Brain microvascular endothelial cell (primary cell): ENCODE data around the gene EFR3B.
A peak's percentile ranks its signal among the peaks of the same experiment; 100 is the strongest.
"Not testable (repeated sequence)": the region's sequence is repeated elsewhere in the genome, so short reads cannot be mapped to it uniquely, and the experiment has no call there.

Source experiments
- DNase-seq: peaks from one replicate; pipeline ENCODE4 v3.0.0-alpha.2; 2020
- H3K27ac ChIP-seq: fragments of 250-450 bp; sonication (Bioruptor Pico); 2 replicates; pipeline ENCODE4 v1.5.1; 2020; ENCODE audit warnings: mild to moderate bottlenecking, moderate library complexity
- H3K27me3 ChIP-seq: fragments of 250-450 bp; sonication (Bioruptor Pico); replicated peaks from 2 replicates; pipeline ENCODE4 v1.5.1; 2020; ENCODE audit warnings: mild to moderate bottlenecking
- H3K36me3 ChIP-seq: fragments of 250-450 bp; sonication (Bioruptor Pico); replicated peaks from 2 replicates; pipeline ENCODE4 v1.5.1; 2020; ENCODE audit warnings: mild to moderate bottlenecking
- H3K4me3 ChIP-seq: 2 replicates; pipeline ENCODE4 v1.5.1; 2011; ENCODE audit warnings: low read depth, mild to moderate bottlenecking, control low read depth, low read length, moderate library complexity
- CTCF ChIP-seq: IDR thresholded peaks from 2 replicates; pipeline ENCODE4 v1.5.1; 2011; ENCODE audit warnings: low read depth, mild to moderate bottlenecking, moderate library complexity, low read length, control low read depth, inconsistent platforms; ENCODE audit errors: missing control alignments
- in situ Hi-C: cut with HindIII; loops from 2 replicates; pipeline ENCODE4 v1.10.0; 2017; ENCODE audit warnings: low sequenced_read_pairs, low pct_ligation_motif_present

The EFR3B gene

GRCh38 chr2:25041928-25042320, at the start of gene EFR3B:
TSS of gene EFR3B (plus strand) at chr2:25042076. CDS start at chr2:25042313, 237 bp downstream.
- DNase-seq, result peak; percentile 91
- Histone ChIP-seq H3K4me3 (peak within 1 kb of the TSS; percentile 65), H3K27ac (no peak within 1 kb of the TSS), H3K27me3 (no peaks in the 10 kb centered on the region), H3K36me3 (no peaks in the 10 kb centered on the region)
- in situ Hi-C loops, result no loop called here
- TF ChIP-seq CTCF, result no peak

- in situ Hi-C loops, result no loop called here
- no peak for TF ChIP-seq CTCF
- no peak for DNase-seq
- H3K36me3 ChIP-seq, result no peaks in the 10 kb centered on the region
- H3K27me3 ChIP-seq, result no peaks in the 10 kb centered on the region
- H3K27ac ChIP-seq, result no peak overlapping the region
- no peak overlapping the region for H3K4me3 ChIP-seq
Measured at GRCh38 chr2:24993406-24994145, 48.3 kb upstream of the EFR3B start.

- H3K27ac ChIP-seq, result no peak overlapping the region
- no peaks in the 10 kb centered on the region for H3K27me3 ChIP-seq
- in situ Hi-C loops, result no loop called here
- no peak overlapping the region for H3K4me3 ChIP-seq
- TF ChIP-seq CTCF, result no peak
- DNase-seq, result no peak
- H3K36me3 ChIP-seq, result no peaks in the 10 kb centered on the region
Measured at GRCh38 chr2:24994146-24994724, 47.6 kb upstream of the EFR3B start.

- H3K27ac ChIP-seq, DNase-seq, in situ Hi-C loops, H3K36me3 ChIP-seq, H3K4me3 ChIP-seq, H3K27me3 ChIP-seq: not testable (repeated sequence)
Measured at GRCh38 chr2:24999097-24999496, 42.8 kb upstream of the EFR3B start.

GRCh38 chr2:25000036-25000435, 41.8 kb upstream of the EFR3B start:
- Histone ChIP-seq H3K27ac (no peak overlapping the region), H3K27me3 (no peaks in the 10 kb centered on the region), H3K4me3 (no peak overlapping the region), H3K36me3 (no peaks in the 10 kb centered on the region)
- no peak for TF ChIP-seq CTCF
- in situ Hi-C loops, result no loop called here
- no peak for DNase-seq

- Histone ChIP-seq H3K27ac (no peak overlapping the region), H3K27me3 (no peaks in the 10 kb centered on the region), H3K4me3 (no peak overlapping the region), H3K36me3 (no peaks in the 10 kb centered on the region)
- peak; percentile 20 for DNase-seq
- in situ Hi-C loops, result no loop called here
- no peak for TF ChIP-seq CTCF
Measured at GRCh38 chr2:25000503-25001324, 41.2 kb upstream of the EFR3B start.
